ENCODE data around the gene CFDP1.

The CFDP1 gene

DNA sequence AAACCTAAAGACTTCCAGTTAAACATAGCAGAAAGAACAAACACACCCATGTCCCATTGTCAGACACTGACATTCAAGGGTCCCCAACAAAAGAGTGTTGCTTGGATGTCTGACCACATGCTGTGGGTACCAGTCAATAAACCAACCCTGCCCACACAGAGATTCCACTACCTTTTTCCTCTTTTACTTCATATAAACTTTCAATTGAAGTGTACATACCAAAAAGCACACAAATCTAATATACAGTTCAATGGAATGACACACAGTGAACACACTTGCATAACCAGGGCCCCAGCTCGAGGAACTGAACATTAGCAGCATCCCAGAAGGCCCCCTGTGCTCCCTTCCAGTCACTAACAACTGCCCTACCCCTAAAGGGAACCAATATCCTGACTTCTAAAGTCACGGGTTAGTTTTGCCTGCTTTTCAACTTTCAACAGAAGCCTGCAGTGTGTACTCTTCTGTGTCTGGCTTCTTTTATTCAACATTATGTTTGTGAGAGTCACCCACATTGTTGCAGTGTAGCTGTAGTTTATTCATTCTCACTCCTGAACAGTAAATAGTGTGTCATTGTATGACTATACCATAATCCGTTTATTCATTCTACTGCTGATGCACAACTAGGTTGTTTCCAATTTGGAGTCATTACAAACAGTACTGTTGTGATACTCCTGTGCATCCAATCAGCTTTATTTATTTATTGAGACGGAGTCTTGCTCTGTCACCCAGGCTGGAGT, 18.0 kb downstream of the CFDP1 start:
- Histone ChIP-seq H3K27me3 (replicated peaks in 2 of 5; ENCODE audit: control insufficient read depth in 4 of 5, insufficient read depth in 5 of 5, low read length in 4 of 5) (no peaks in the 10 kb centered on the region), H3K4me3 (ENCODE audit: control insufficient read depth in 1 of 7, extremely low read depth in 1 of 7, insufficient read depth in 4 of 7, low read depth in 2 of 7, low read length in 6 of 7) (no peak overlapping the region), H3K4me1 (ENCODE audit: control extremely low read depth in 1 of 4, control insufficient read depth in 4 of 4, insufficient read depth in 4 of 4, low read length in 3 of 4) (peaks cover 0 to 2% (median 0%) of the 10 kb centered on the region in 4 experiments), H3K36me3 (ENCODE audit: control insufficient read depth in 4 of 4, insufficient read depth in 4 of 4, low read length in 3 of 4) (peaks cover 4 to 18% (median 10%) of the 10 kb centered on the region in 4 experiments), H3K9me3 (ENCODE audit: control extremely low read depth in 1 of 5, control insufficient read depth in 4 of 5, insufficient read depth in 2 of 5, low read depth in 1 of 5, low read length in 4 of 5) (no peaks in the 10 kb centered on the region), H3K27ac (ENCODE audit: insufficient read depth in 1 of 2, low read depth in 1 of 2, low read length in 2 of 2, poor library complexity in 1 of 2, severe bottlenecking in 2 of 2) (no peak overlapping the region)
- CTCF ChIA-PET = interaction anchor here (1.9 kb wide), 1 partner anchor 13 kb away, joined by 5 read pairs; no protein-coding TSS in a partner anchor
- WGBS (ENCODE audit: insufficient coverage) = 96% methylated on average over 3 of the region's 4 CpGs
- POLR2A ChIA-PET = no interaction called here
- no peak for DNase-seq

GRCh38 chr16:75413951-75414350, 19.4 kb downstream of the CFDP1 start:
- ChIA-PET CTCF (no interaction called here), POLR2A (no interaction called here)
- H3K27ac ChIP-seq (ENCODE audit: insufficient read depth in 1 of 2, low read depth in 1 of 2, low read length in 2 of 2, poor library complexity in 1 of 2, severe bottlenecking in 2 of 2) = no peak overlapping the region
- DNase-seq = no peak
- H3K4me3 ChIP-seq (ENCODE audit: control insufficient read depth in 1 of 7, extremely low read depth in 1 of 7, insufficient read depth in 4 of 7, low read depth in 2 of 7, low read length in 6 of 7) = no peak overlapping the region
- H3K9me3 ChIP-seq (ENCODE audit: control extremely low read depth in 1 of 5, control insufficient read depth in 4 of 5, insufficient read depth in 2 of 5, low read depth in 1 of 5, low read length in 4 of 5) = no peaks in the 10 kb centered on the region
- no peaks in the 10 kb centered on the region for H3K4me1 ChIP-seq (ENCODE audit: control extremely low read depth in 1 of 4, control insufficient read depth in 4 of 4, insufficient read depth in 4 of 4, low read length in 3 of 4)
- WGBS (ENCODE audit: insufficient coverage) = no CpG with 5 or more reads among the region's 2 CpGs
- H3K36me3 ChIP-seq (ENCODE audit: control insufficient read depth in 4 of 4, insufficient read depth in 4 of 4, low read length in 3 of 4) = peaks cover 4 to 25% (median 14%) of the 10 kb centered on the region in 4 experiments
- H3K27me3 ChIP-seq (replicated peaks in 2 of 5; ENCODE audit: control insufficient read depth in 4 of 5, insufficient read depth in 5 of 5, low read length in 4 of 5) = no peaks in the 10 kb centered on the region

DNA sequence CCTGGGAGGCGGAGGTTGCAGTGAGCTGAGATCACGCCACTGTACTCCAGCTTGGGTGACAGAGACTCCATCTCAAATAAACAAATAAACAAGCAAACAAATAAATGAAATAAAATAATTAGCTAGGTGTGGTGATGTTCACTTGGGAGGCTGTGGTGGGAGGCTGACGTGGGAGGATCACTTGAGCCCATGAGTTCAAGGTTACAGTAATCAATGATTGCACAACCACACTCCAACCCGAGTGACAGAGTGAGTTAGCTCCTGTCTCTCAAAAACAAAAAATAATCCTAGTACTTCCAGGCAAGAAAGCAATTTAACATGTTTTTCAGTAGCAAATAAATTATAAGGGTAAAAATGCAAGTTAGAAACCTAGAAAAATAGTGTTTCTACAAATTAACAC, 26.4 kb downstream of the CFDP1 start:
- no peak for DNase-seq
- Histone ChIP-seq H3K27ac (ENCODE audit: insufficient read depth in 1 of 2, low read depth in 1 of 2, low read length in 2 of 2, poor library complexity in 1 of 2, severe bottlenecking in 2 of 2) (no peak overlapping the region), H3K4me3 (ENCODE audit: control insufficient read depth in 1 of 7, extremely low read depth in 1 of 7, insufficient read depth in 4 of 7, low read depth in 2 of 7, low read length in 6 of 7) (no peak overlapping the region), H3K27me3 (replicated peaks in 2 of 5; ENCODE audit: control insufficient read depth in 4 of 5, insufficient read depth in 5 of 5, low read length in 4 of 5) (no peaks in the 10 kb centered on the region), H3K4me1 (ENCODE audit: control extremely low read depth in 1 of 4, control insufficient read depth in 4 of 4, insufficient read depth in 4 of 4, low read length in 3 of 4) (peaks cover 0 to 6% (median 3%) of the 10 kb centered on the region in 4 experiments), H3K36me3 (ENCODE audit: control insufficient read depth in 4 of 4, insufficient read depth in 4 of 4, low read length in 3 of 4) (peaks cover under 1 to 25% (median 13%) of the 10 kb centered on the region in 4 experiments), H3K9me3 (ENCODE audit: control extremely low read depth in 1 of 5, control insufficient read depth in 4 of 5, insufficient read depth in 2 of 5, low read depth in 1 of 5, low read length in 4 of 5) (no peaks in the 10 kb centered on the region)
- WGBS (ENCODE audit: insufficient coverage) = no CpG with 5 or more reads among the region's 4 CpGs
- POLR2A ChIA-PET = interaction anchor here (0.6 kb wide), 1 partner anchor 107 kb away, joined by 3 read pairs; no protein-coding TSS in a partner anchor
- CTCF ChIA-PET = interaction anchor here (1.7 kb wide), 1 partner anchor 13 kb away, joined by 6 read pairs; no protein-coding TSS in a partner anchor

DNA sequence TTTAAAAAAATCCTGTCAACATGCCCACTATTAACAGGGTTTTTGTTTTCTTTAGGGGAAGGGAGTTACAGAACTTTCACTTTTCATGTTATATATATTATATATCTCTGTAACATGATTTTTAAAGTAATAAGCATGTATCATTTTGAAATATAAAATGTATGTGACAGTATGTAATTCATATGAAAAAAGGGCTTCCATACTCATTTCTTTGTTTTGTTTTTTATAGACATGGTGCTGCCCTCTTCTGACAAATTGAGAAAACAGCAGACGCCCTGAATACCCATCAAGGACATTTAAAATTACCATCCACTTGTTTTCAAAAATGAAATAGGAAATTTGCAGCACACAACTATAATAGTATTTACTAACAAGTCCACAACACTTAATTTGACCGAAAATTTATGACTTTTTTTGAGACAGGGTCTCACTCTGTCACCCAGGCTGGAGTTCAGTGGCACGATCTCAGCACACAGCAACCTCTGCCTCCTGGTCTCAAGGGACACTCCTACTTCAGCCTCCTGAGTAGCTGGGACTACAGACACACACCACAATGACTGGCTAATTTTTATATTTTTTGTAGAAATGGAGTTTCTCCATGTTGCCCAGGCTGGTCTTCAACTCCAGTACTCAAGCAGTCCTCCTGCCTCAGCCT, 30.4 kb downstream of the CFDP1 start:
- H3K36me3 ChIP-seq (ENCODE audit: control insufficient read depth in 4 of 4, insufficient read depth in 4 of 4, low read length in 3 of 4) = peaks cover 0 to 11% (median 8%) of the 10 kb centered on the region in 4 experiments
- 65% methylated on average over 2 of the region's 3 CpGs for WGBS (ENCODE audit: insufficient coverage)
- peak; percentile 44 to 65 (median 58) for DNase-seq
- H3K4me3 ChIP-seq (ENCODE audit: control insufficient read depth in 1 of 7, extremely low read depth in 1 of 7, insufficient read depth in 4 of 7, low read depth in 2 of 7, low read length in 6 of 7) = no peak overlapping the region
- ChIA-PET CTCF (interaction anchor here (0.7 to 4.0 kb wide), 9 partner anchors 9 to 204 kb away, joined by 3 to 31 read pairs (median 6); no protein-coding TSS in a partner anchor), POLR2A (no interaction called here)
- H3K27ac ChIP-seq (ENCODE audit: insufficient read depth in 1 of 2, low read depth in 1 of 2, low read length in 2 of 2, poor library complexity in 1 of 2, severe bottlenecking in 2 of 2) = no peak overlapping the region
- H3K27me3 ChIP-seq (replicated peaks in 2 of 5; ENCODE audit: control insufficient read depth in 4 of 5, insufficient read depth in 5 of 5, low read length in 4 of 5) = no peaks in the 10 kb centered on the region
- H3K9me3 ChIP-seq (ENCODE audit: control extremely low read depth in 1 of 5, control insufficient read depth in 4 of 5, insufficient read depth in 2 of 5, low read depth in 1 of 5, low read length in 4 of 5) = no peaks in the 10 kb centered on the region
- H3K4me1 ChIP-seq (ENCODE audit: control extremely low read depth in 1 of 4, control insufficient read depth in 4 of 4, insufficient read depth in 4 of 4, low read length in 3 of 4) = peaks cover 0 to 10% (median 4%) of the 10 kb centered on the region in 4 experiments

- Histone ChIP-seq H3K27ac (ENCODE audit: insufficient read depth in 1 of 2, low read depth in 1 of 2, low read length in 2 of 2, poor library complexity in 1 of 2, severe bottlenecking in 2 of 2) (no peak overlapping the region), H3K4me1 (ENCODE audit: control extremely low read depth in 1 of 4, control insufficient read depth in 4 of 4, insufficient read depth in 4 of 4, low read length in 3 of 4) (peaks cover 0 to 10% (median 4%) of the 10 kb centered on the region in 4 experiments), H3K27me3 (replicated peaks in 2 of 5; ENCODE audit: control insufficient read depth in 4 of 5, insufficient read depth in 5 of 5, low read length in 4 of 5) (no peaks in the 10 kb centered on the region), H3K9me3 (ENCODE audit: control extremely low read depth in 1 of 5, control insufficient read depth in 4 of 5, insufficient read depth in 2 of 5, low read depth in 1 of 5, low read length in 4 of 5) (no peaks in the 10 kb centered on the region), H3K4me3 (ENCODE audit: control insufficient read depth in 1 of 7, extremely low read depth in 1 of 7, insufficient read depth in 4 of 7, low read depth in 2 of 7, low read length in 6 of 7) (no peak overlapping the region), H3K36me3 (ENCODE audit: control insufficient read depth in 4 of 4, insufficient read depth in 4 of 4, low read length in 3 of 4) (peaks cover 0 to 11% (median 6%) of the 10 kb centered on the region in 4 experiments)
- peak in 1 of 3 donors; percentile 10 for DNase-seq
- no CpG with 5 or more reads among the region's 2 CpGs for WGBS (ENCODE audit: insufficient coverage)
- POLR2A ChIA-PET = no interaction called here
- CTCF ChIA-PET = interaction anchor here (0.7 to 4.0 kb wide), 11 partner anchors 10 to 203 kb away, joined by 3 to 31 read pairs (median 5); no protein-coding TSS in a partner anchor
Observed at GRCh38 chr16:75402159-75402820, 31.0 kb downstream of the CFDP1 start.

GRCh38 chr16:75401691-75402090, 31.6 kb downstream of the CFDP1 start:
- H3K36me3 ChIP-seq (ENCODE audit: control insufficient read depth in 4 of 4, insufficient read depth in 4 of 4, low read length in 3 of 4) = peaks cover 0 to 8% (median 5%) of the 10 kb centered on the region in 4 experiments
- CTCF ChIA-PET = interaction anchor here (0.7 to 4.0 kb wide), 11 partner anchors 9 to 202 kb away, joined by 3 to 31 read pairs (median 5); no protein-coding TSS in a partner anchor
- DNase-seq = no peak
- no peak overlapping the region for H3K4me3 ChIP-seq (ENCODE audit: control insufficient read depth in 1 of 7, extremely low read depth in 1 of 7, insufficient read depth in 4 of 7, low read depth in 2 of 7, low read length in 6 of 7)
- H3K9me3 ChIP-seq (ENCODE audit: control extremely low read depth in 1 of 5, control insufficient read depth in 4 of 5, insufficient read depth in 2 of 5, low read depth in 1 of 5, low read length in 4 of 5) = no peaks in the 10 kb centered on the region
- POLR2A ChIA-PET = no interaction called here
- H3K27me3 ChIP-seq (replicated peaks in 2 of 5; ENCODE audit: control insufficient read depth in 4 of 5, insufficient read depth in 5 of 5, low read length in 4 of 5) = no peaks in the 10 kb centered on the region
- peaks cover 0 to 10% (median 4%) of the 10 kb centered on the region in 4 experiments for H3K4me1 ChIP-seq (ENCODE audit: control extremely low read depth in 1 of 4, control insufficient read depth in 4 of 4, insufficient read depth in 4 of 4, low read length in 3 of 4)
- no peak overlapping the region for H3K27ac ChIP-seq (ENCODE audit: insufficient read depth in 1 of 2, low read depth in 1 of 2, low read length in 2 of 2, poor library complexity in 1 of 2, severe bottlenecking in 2 of 2)

All from common myeloid progenitor, CD34-positive (primary cell).